Measurements from ENCODE around the gene THAP2.
A peak's percentile ranks its signal among the peaks of the same experiment; 100 is the strongest.

Gene THAP2

DNA sequence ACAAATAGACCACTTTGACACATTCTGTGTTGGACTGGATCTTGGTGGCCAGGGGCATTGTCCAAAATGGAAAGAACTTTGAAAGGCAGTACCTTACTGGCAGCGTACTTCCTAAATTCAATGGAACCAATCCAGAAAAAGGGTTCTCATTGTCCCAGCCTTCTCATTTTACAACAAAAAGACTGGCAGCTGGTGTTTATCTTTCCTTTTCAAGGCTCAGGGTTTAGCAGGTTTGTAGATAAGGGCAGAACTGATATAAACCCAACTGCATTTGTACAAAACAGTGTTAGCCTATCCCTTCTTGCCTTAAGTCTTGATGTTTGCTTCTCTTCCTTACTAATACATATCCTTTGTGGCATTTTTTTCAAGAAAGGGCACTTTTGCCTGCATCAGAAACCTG is 7.7 kb downstream of the THAP2 start:
- Histone ChIP-seq H2AK5ac (ENCODE audit: low read length) (no peak overlapping the region), H3K79me1 (ENCODE audit: low read length) (no peaks in the 10 kb centered on the region), H3K4me3 (ENCODE audit: low read length) (no peak overlapping the region), H3K4me2 (ENCODE audit: low read length) (no peak overlapping the region), H4K8ac (ENCODE audit: low read depth, low read length) (no peak overlapping the region), H3K23ac (ENCODE audit: low read length) (no peak overlapping the region), H4K5ac (ENCODE audit: low read length) (no peak overlapping the region), H2BK15ac (replicated peaks; ENCODE audit: low read depth) (no peak overlapping the region), H2BK5ac (ENCODE audit: low read length) (no peak overlapping the region), H3K9ac (ENCODE audit: low read length) (no peak overlapping the region), H3K27me3 (ENCODE audit: insufficient read depth, low read length, poor library complexity) (no peaks in the 10 kb centered on the region), H3K18ac (ENCODE audit: low read length) (no peak overlapping the region), H3K27ac (ENCODE audit: low read depth, low read length) (peak overlapping the region; percentile 33), H3K56ac (ENCODE audit: low read length) (no peak overlapping the region), H3K79me2 (ENCODE audit: control insufficient read depth, insufficient read depth, low read length) (no peaks in the 10 kb centered on the region), H2BK120ac (ENCODE audit: low read depth, low read length) (no peak overlapping the region), H3K4ac (ENCODE audit: low read depth, low read length) (no peak overlapping the region), H3K36me3 (ENCODE audit: control insufficient read depth, insufficient read depth, low read length) (no peaks in the 10 kb centered on the region), H3K4me1 (ENCODE audit: control insufficient read depth, low read depth, low read length) (peaks cover 2% of the 10 kb centered on the region)
- peak; percentile 79 for DNase-seq
- WGBS (ENCODE audit: extremely low coverage, insufficient coverage, low lambda C conversion rate) = no CpG with 5 or more reads among the region's 1 CpG

- Histone ChIP-seq H3K4me2 (ENCODE audit: low read length) (no peak overlapping the region), H4K5ac (ENCODE audit: low read length) (no peak overlapping the region), H3K9ac (ENCODE audit: low read length) (no peak overlapping the region), H3K18ac (ENCODE audit: low read length) (no peak overlapping the region), H4K8ac (ENCODE audit: low read depth, low read length) (no peak overlapping the region), H3K79me2 (ENCODE audit: control insufficient read depth, insufficient read depth, low read length) (no peaks in the 10 kb centered on the region), H3K4me3 (ENCODE audit: low read length) (no peak overlapping the region), H2BK120ac (ENCODE audit: low read depth, low read length) (no peak overlapping the region), H3K56ac (ENCODE audit: low read length) (no peak overlapping the region), H2BK5ac (ENCODE audit: low read length) (no peak overlapping the region), H3K79me1 (ENCODE audit: low read length) (no peaks in the 10 kb centered on the region), H2BK15ac (replicated peaks; ENCODE audit: low read depth) (no peak overlapping the region), H3K23ac (ENCODE audit: low read length) (no peak overlapping the region), H3K4me1 (ENCODE audit: control insufficient read depth, low read depth, low read length) (no peaks in the 10 kb centered on the region), H3K4ac (ENCODE audit: low read depth, low read length) (no peak overlapping the region), H3K27ac (ENCODE audit: low read depth, low read length) (no peak overlapping the region), H3K36me3 (ENCODE audit: control insufficient read depth, insufficient read depth, low read length) (no peaks in the 10 kb centered on the region), H3K27me3 (ENCODE audit: insufficient read depth, low read length, poor library complexity) (no peaks in the 10 kb centered on the region), H2AK5ac (ENCODE audit: low read length) (no peak overlapping the region)
- no CpG with 5 or more reads among the region's 1 CpG for WGBS (ENCODE audit: extremely low coverage, insufficient coverage, low lambda C conversion rate)
- no peak for DNase-seq
Measured at GRCh38 chr12:71682466-71682865, 18.4 kb downstream of the THAP2 start.

DNA sequence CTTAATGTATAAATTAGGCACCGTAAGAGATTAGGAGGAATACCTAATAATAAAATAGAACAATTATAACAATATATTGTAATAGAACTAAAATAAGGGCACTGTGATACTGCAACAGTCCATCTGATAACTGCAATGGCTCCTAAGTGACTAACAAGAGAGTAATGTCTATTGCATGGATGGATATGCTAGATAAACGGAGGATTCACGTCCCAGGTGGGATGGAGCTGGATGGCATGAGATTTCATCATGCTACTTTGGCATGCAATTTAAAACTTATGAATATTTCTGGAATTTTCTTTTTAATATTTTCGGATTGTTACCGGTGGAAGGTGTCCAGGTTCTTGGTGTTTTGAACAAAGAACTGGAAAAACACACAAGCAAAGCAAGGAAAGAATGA is 19.5 kb downstream of the THAP2 start:
- Histone ChIP-seq H3K18ac (ENCODE audit: low read length) (no peak overlapping the region), H3K79me1 (ENCODE audit: low read length) (no peaks in the 10 kb centered on the region), H2BK5ac (ENCODE audit: low read length) (no peak overlapping the region), H4K5ac (ENCODE audit: low read length) (no peak overlapping the region), H3K27ac (ENCODE audit: low read depth, low read length) (no peak overlapping the region), H3K23ac (ENCODE audit: low read length) (no peak overlapping the region), H3K4me2 (ENCODE audit: low read length) (no peak overlapping the region), H3K4me3 (ENCODE audit: low read length) (no peak overlapping the region), H3K4ac (ENCODE audit: low read depth, low read length) (no peak overlapping the region), H4K8ac (ENCODE audit: low read depth, low read length) (no peak overlapping the region), H3K4me1 (ENCODE audit: control insufficient read depth, low read depth, low read length) (no peaks in the 10 kb centered on the region), H3K27me3 (ENCODE audit: insufficient read depth, low read length, poor library complexity) (no peaks in the 10 kb centered on the region), H2BK15ac (replicated peaks; ENCODE audit: low read depth) (no peak overlapping the region), H3K36me3 (ENCODE audit: control insufficient read depth, insufficient read depth, low read length) (no peaks in the 10 kb centered on the region), H3K56ac (ENCODE audit: low read length) (no peak overlapping the region), H2AK5ac (ENCODE audit: low read length) (no peak overlapping the region), H3K9ac (ENCODE audit: low read length) (no peak overlapping the region), H2BK120ac (ENCODE audit: low read depth, low read length) (no peak overlapping the region), H3K79me2 (ENCODE audit: control insufficient read depth, insufficient read depth, low read length) (no peaks in the 10 kb centered on the region)
- no CpG with 5 or more reads among the region's 5 CpGs for WGBS (ENCODE audit: extremely low coverage, insufficient coverage, low lambda C conversion rate)
- DNase-seq = no peak

DNA sequence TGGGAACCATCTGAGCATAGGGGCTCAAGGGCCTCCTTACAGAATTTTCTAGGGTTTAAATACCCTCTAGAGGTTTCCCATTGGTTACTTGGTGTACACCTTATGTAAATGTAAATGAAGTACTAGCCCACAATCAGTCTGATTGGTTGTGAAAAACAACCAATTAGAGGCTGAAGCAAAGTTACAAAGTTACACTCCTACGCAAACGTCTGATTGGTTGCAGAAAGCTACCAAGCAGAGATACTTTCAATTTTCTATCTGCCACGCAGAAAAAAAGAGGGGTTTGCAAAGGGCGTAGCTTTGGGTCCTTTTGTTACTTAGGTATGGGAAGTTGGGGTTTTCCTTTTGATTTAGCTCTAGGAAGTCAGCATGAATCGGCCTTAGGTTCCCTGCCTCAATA is 20.0 kb downstream of the THAP2 start:
- DNase-seq = peak; percentile 16
- H3K4me1 ChIP-seq (ENCODE audit: control insufficient read depth, low read depth, low read length) = no peaks in the 10 kb centered on the region
- H3K79me1 ChIP-seq (ENCODE audit: low read length) = no peaks in the 10 kb centered on the region
- no peak overlapping the region for H2BK120ac ChIP-seq (ENCODE audit: low read depth, low read length)
- H4K8ac ChIP-seq (ENCODE audit: low read depth, low read length) = no peak overlapping the region
- H3K79me2 ChIP-seq (ENCODE audit: control insufficient read depth, insufficient read depth, low read length) = no peaks in the 10 kb centered on the region
- no peak overlapping the region for H3K23ac ChIP-seq (ENCODE audit: low read length)
- no peak overlapping the region for H3K27ac ChIP-seq (ENCODE audit: low read depth, low read length)
- no peak overlapping the region for H2BK15ac ChIP-seq (replicated peaks; ENCODE audit: low read depth)
- no peak overlapping the region for H2AK5ac ChIP-seq (ENCODE audit: low read length)
- no peaks in the 10 kb centered on the region for H3K27me3 ChIP-seq (ENCODE audit: insufficient read depth, low read length, poor library complexity)
- H2BK5ac ChIP-seq (ENCODE audit: low read length) = no peak overlapping the region
- WGBS (ENCODE audit: extremely low coverage, insufficient coverage, low lambda C conversion rate) = no CpG with 5 or more reads among the region's 5 CpGs
- no peak overlapping the region for H3K4me2 ChIP-seq (ENCODE audit: low read length)
- no peak overlapping the region for H3K4ac ChIP-seq (ENCODE audit: low read depth, low read length)
- H3K36me3 ChIP-seq (ENCODE audit: control insufficient read depth, insufficient read depth, low read length) = no peaks in the 10 kb centered on the region
- H3K18ac ChIP-seq (ENCODE audit: low read length) = no peak overlapping the region
- no peak overlapping the region for H3K56ac ChIP-seq (ENCODE audit: low read length)
- H3K9ac ChIP-seq (ENCODE audit: low read length) = no peak overlapping the region
- no peak overlapping the region for H3K4me3 ChIP-seq (ENCODE audit: low read length)
- H4K5ac ChIP-seq (ENCODE audit: low read length) = no peak overlapping the region

GRCh38 chr12:71685312-71685906 is 21.3 kb downstream of the THAP2 start:
- Histone ChIP-seq H3K4me3 (ENCODE audit: low read length) (no peak overlapping the region), H3K27me3 (ENCODE audit: insufficient read depth, low read length, poor library complexity) (no peaks in the 10 kb centered on the region), H3K36me3 (ENCODE audit: control insufficient read depth, insufficient read depth, low read length) (no peaks in the 10 kb centered on the region), H4K8ac (ENCODE audit: low read depth, low read length) (no peak overlapping the region), H2BK120ac (ENCODE audit: low read depth, low read length) (no peak overlapping the region), H2BK5ac (ENCODE audit: low read length) (no peak overlapping the region), H3K4ac (ENCODE audit: low read depth, low read length) (no peak overlapping the region), H3K23ac (ENCODE audit: low read length) (no peak overlapping the region), H3K18ac (ENCODE audit: low read length) (no peak overlapping the region), H3K27ac (ENCODE audit: low read depth, low read length) (no peak overlapping the region), H3K56ac (ENCODE audit: low read length) (peak overlapping the region; percentile 96), H3K79me2 (ENCODE audit: control insufficient read depth, insufficient read depth, low read length) (no peaks in the 10 kb centered on the region), H3K4me2 (ENCODE audit: low read length) (peak overlapping the region; percentile 53), H3K4me1 (ENCODE audit: control insufficient read depth, low read depth, low read length) (no peaks in the 10 kb centered on the region), H4K5ac (ENCODE audit: low read length) (no peak overlapping the region), H3K9ac (ENCODE audit: low read length) (peak overlapping the region; percentile 89), H3K79me1 (ENCODE audit: low read length) (no peaks in the 10 kb centered on the region), H2AK5ac (ENCODE audit: low read length) (no peak overlapping the region), H2BK15ac (replicated peaks; ENCODE audit: low read depth) (no peak overlapping the region)
- DNase-seq = no peak
- no CpG with 5 or more reads among the region's 19 CpGs for whole genome bisulfite sequencing (ENCODE audit: extremely low coverage, insufficient coverage, low lambda C conversion rate)
